Endothelial cell of umbilical vein (primary cell): ENCODE data around the gene HK3. TPM values are rescaled to one million over a fixed set of nuclear protein-coding genes. Genes with fewer than 3 reads are reported as not detected.

Source experiments
- BruUV-seq: library from RNA; stranded (reverse); fragments of 400-500 nt; replicated peaks from 2 replicates; lab custom pipeline; 2021; lab: Mats Ljungman, UMichigan
- CTCF ChIA-PET: fragments of 300-600, 350-600 bp; sonication (Branson Sonifier 250); formaldehyde crosslinking; loops from one replicate; lab custom pipeline; 2021; ENCODE audit warnings: antibody characterized with exemption, inconsistent platforms; lab: Charles Lee
- POLR2A ChIA-PET: fragments of 300-600, 350-600 bp; sonication (Branson Sonifier 250); formaldehyde crosslinking; loops from one replicate; lab custom pipeline; 2021; ENCODE audit warnings: antibody characterized with exemption, inconsistent platforms; lab: Charles Lee
- DNase-seq: peaks from one replicate; pipeline ENCODE4 v3.0.0-alpha.2; 2011; ENCODE audit warnings: low read depth, low spot score
- FAIRE-seq: peaks from 2 replicates; lab custom pipeline; 2011; peaks lifted over from hg19 to GRCh38; lab: Jason Lieb, UNC
- H2AFZ ChIP-seq: 2 replicates; pipeline ENCODE4 v1.6.0; 2012; ENCODE audit warnings: low read depth, low read length, control low read depth, inconsistent platforms
- H3K27ac ChIP-seq: 2 replicates; pipeline ENCODE4 v1.5.1; 2011; ENCODE audit warnings: low read depth, mild to moderate bottlenecking, control low read depth, low read length, moderate library complexity; ENCODE audit not compliant: insufficient read depth
- H3K27me3 ChIP-seq, 2 experiments: 2 replicates each; pipeline versions ENCODE4 v1.6.0 to v1.6.1; 2011; ENCODE audit warnings: low read length in 2 of 2, mixed read lengths in 1 of 2; ENCODE audit not compliant: control insufficient read depth in 2 of 2, insufficient read depth in 2 of 2
- H3K36me3 ChIP-seq, 2 experiments: 2 replicates in 1 of 2; 3 replicates in 1 of 2; pipeline ENCODE4 v1.5.1; 2011; ENCODE audit warnings: low read length in 2 of 2, mild to moderate bottlenecking in 1 of 2, moderate library complexity in 1 of 2; ENCODE audit not compliant: control insufficient read depth in 2 of 2, insufficient read depth in 2 of 2; ENCODE audit errors: extremely low read depth in 1 of 2
- H3K4me1 ChIP-seq: 3 replicates; pipeline ENCODE4 v1.5.1; 2011; ENCODE audit warnings: mild to moderate bottlenecking, low read length; ENCODE audit not compliant: control insufficient read depth, insufficient read depth; ENCODE audit errors: extremely low read depth
- H3K4me2 ChIP-seq: 2 replicates; pipeline ENCODE4 v1.6.1; 2011; ENCODE audit warnings: low read length, control low read depth, mixed read lengths; ENCODE audit not compliant: insufficient read depth
- H3K4me3 ChIP-seq, 3 experiments: fragments of 200-600 bp in 1 of 3; sonication (generic), shearing (Covaris generic) in 1 of 3; replicated peaks in 1 of 3; 2 replicates each; pipeline ENCODE4 v1.5.1; 2011 to 2016; ENCODE audit warnings: control low read depth in 3 of 3, low read length in 3 of 3, mild to moderate bottlenecking in 2 of 3, inconsistent platforms in 1 of 3, low read depth in 1 of 3, moderate library complexity in 1 of 3; ENCODE audit not compliant: insufficient read depth in 1 of 3
- H3K79me2 ChIP-seq: 2 replicates; pipeline ENCODE4 v1.6.0; 2012; ENCODE audit warnings: low read length, inconsistent platforms; ENCODE audit not compliant: control insufficient read depth, insufficient read depth
- H3K9ac ChIP-seq: replicated peaks from 2 replicates; pipeline ENCODE3; 2011; ENCODE audit warnings: low read length, control low read depth; ENCODE audit not compliant: insufficient read depth; ENCODE audit errors: extremely low read depth
- H3K9me1 ChIP-seq: replicated peaks from 3 replicates; pipeline ENCODE4 v1.6.0; 2011; ENCODE audit warnings: mild to moderate bottlenecking, low read length; ENCODE audit not compliant: control insufficient read depth, insufficient read depth; ENCODE audit errors: extremely low read depth
- H3K9me3 ChIP-seq: replicated peaks from 2 replicates; pipeline ENCODE4 v1.5.1; 2012; ENCODE audit warnings: low read length, inconsistent platforms; ENCODE audit not compliant: control insufficient read depth, insufficient read depth
- H4K20me1 ChIP-seq: replicated peaks from 2 replicates; pipeline ENCODE3; 2011; ENCODE audit warnings: mild to moderate bottlenecking, low read length; ENCODE audit not compliant: control insufficient read depth, insufficient read depth; ENCODE audit errors: extremely low read depth
- CTCF ChIP-seq, 2 donors: IDR thresholded peaks; 1 replicate in 1 of 2; 2 replicates in 1 of 2; pipeline ENCODE4 v1.5.1; 2011; ENCODE audit warnings: low read length in 2 of 2, mild to moderate bottlenecking in 2 of 2, moderate library complexity in 2 of 2, control low read depth in 1 of 2, inconsistent platforms in 1 of 2, low read depth in 1 of 2; ENCODE audit not compliant: insufficient read depth in 1 of 2; ENCODE audit errors: extremely low read depth in 1 of 2
- EZH2 ChIP-seq: IDR thresholded peaks from 2 replicates; pipeline ENCODE4 v1.6.1; 2012; ENCODE audit warnings: borderline replicate concordance, low read depth, mild to moderate bottlenecking, moderate library complexity, low read length, inconsistent platforms; ENCODE audit not compliant: severe bottlenecking
- GATA2 ChIP-seq: IDR thresholded peaks from 2 replicates; pipeline ENCODE4 v1.7.0; 2011; ENCODE audit warnings: low read depth, mild to moderate bottlenecking, moderate library complexity, mixed read lengths, low read length; ENCODE audit not compliant: insufficient read length, insufficient read depth
- MAX ChIP-seq: IDR thresholded peaks from 2 replicates; pipeline ENCODE4 v1.6.1; 2011; ENCODE audit not compliant: insufficient read depth, insufficient read length
- MYC ChIP-seq: IDR thresholded peaks from one replicate; pipeline ENCODE4 v1.6.1; 2011; ENCODE audit warnings: mild to moderate bottlenecking, low read depth, low read length
- POLR2AphosphoS5 ChIP-seq: IDR thresholded peaks from 2 replicates; pipeline ENCODE4 v1.6.1; 2012; ENCODE audit warnings: low read depth, mild to moderate bottlenecking, control low read depth, low read length, moderate library complexity; ENCODE audit not compliant: insufficient read depth
- dilution Hi-C: fragments of 300-500 bp; cut with MboI; formaldehyde crosslinking; loops from one replicate; pipeline ENCODE4 v1.15.0; 2019; ENCODE audit warnings: low sequenced_read_pairs; ENCODE audit not compliant: extremely low pct_ligation_motif_present
- intact Hi-C: fragments of 100-400 bp; cut with micrococcal nuclease; formaldehyde crosslinking; loops from one replicate; pipeline ENCODE4 v1.10.0; 2022
- polyA plus RNA-seq, 4 experiments: library from polyadenylated mRNA; depleted of rRNA in 3 of 4; stranded (reverse) in 3 of 4; unstranded in 1 of 4; fragments of >200 nt; gene quantifications; 2 replicates each; pipeline versions ENCODE4 v1.2.1 to v1.2.3, GENCODE V29; 2011 to 2012; ENCODE audit warnings: missing spikeins in 1 of 4
- total RNA-seq: library from RNA; stranded (reverse); gene quantifications from 2 replicates; pipeline ENCODE4 v1.2.3, GENCODE V29; 2021

Gene HK3
- total and polyA plus RNA-seq, 2 donors (not counting 3 experiments of a cell fraction or from before 2014, with no cell fraction given) = not detected

GRCh38 chr5:176869501-176870109 lies 29.5 kb downstream of the HK3 start:
- DNase-seq (no peak), FAIRE-seq (no peak)
- intact Hi-C loops (no loop called here), dilution Hi-C loops (no loop called here)
- Histone ChIP-seq H2AFZ (no peak overlapping the region), H3K9ac (no peak overlapping the region), H3K79me2 (no peaks in the 10 kb centered on the region), H3K4me3 (no peak overlapping the region), H3K27me3 (peaks cover 5 to 11% of the 10 kb centered on the region in 2 experiments), H3K36me3 (no peaks in the 10 kb centered on the region), H3K4me2 (no peak overlapping the region), H3K27ac (no peak overlapping the region), H3K4me1 (no peaks in the 10 kb centered on the region), H3K9me3 (no peaks in the 10 kb centered on the region), H4K20me1 (no peaks in the 10 kb centered on the region), H3K9me1 (no peaks in the 10 kb centered on the region)
- TF ChIP-seq MYC (no peak), POLR2AphosphoS5 (no peak), CTCF (IDR thresholded peaks at IDR 0.05; ENCODE audit: extremely low read depth in 1 of 2, insufficient read depth in 1 of 2, low read depth in 1 of 2, low read length in 2 of 2) (no peak), MAX (no peak), GATA2 (no peak), EZH2 (no peak)
- ChIA-PET POLR2A (no interaction called here), CTCF (interaction anchor here (0.8 to 1.0 kb wide), 2 partner anchors 9 to 176 kb away, joined by 4 to 6 read pairs; no protein-coding TSS in a partner anchor)
- BruUV-seq = no TSS peak
